Lower lobe of right lung (tissue), 2 donors: ENCODE data around the gene C19orf67. TPM values are rescaled to one million over a fixed set of nuclear protein-coding genes. Genes with fewer than 3 reads are reported as not detected.
A peak's percentile ranks its signal among the peaks of the same experiment; 100 is the strongest.

Experiments used
- ATAC-seq, 2 donors: fragments of 200-7000 bp; cut with Tn5 transposase; one replicate each; pipeline ENCODE4 v1.9.1; 2020 to 2022; ENCODE audit warnings: mild to moderate bottlenecking in 2 of 2, moderate library complexity in 2 of 2
- DNase-seq: peaks from one replicate; pipeline ENCODE4 v3.0.0-alpha.2; 2020
- H3K27ac ChIP-seq: fragments of 200-600 bp; one replicate; pipeline ENCODE4 v1.8.0; 2022
- H3K27me3 ChIP-seq: fragments of 200-600 bp; one replicate; pipeline ENCODE4 v1.8.0; 2022; ENCODE audit warnings: low read depth
- H3K36me3 ChIP-seq: fragments of 200-600 bp; one replicate; pipeline ENCODE4 v1.8.0; 2022; ENCODE audit warnings: mild to moderate bottlenecking
- H3K4me1 ChIP-seq: fragments of 200-600 bp; one replicate; pipeline ENCODE4 v1.8.0; 2022
- H3K4me3 ChIP-seq: fragments of 200-600 bp; one replicate; pipeline ENCODE4 v1.8.0; 2022; ENCODE audit warnings: mild to moderate bottlenecking
- H3K9me3 ChIP-seq: fragments of 200-600 bp; one replicate; pipeline ENCODE4 v1.8.0; 2022
- CTCF ChIP-seq: fragments of 200-600 bp; IDR thresholded peaks from one replicate; pipeline ENCODE4 v1.8.0; 2022; ENCODE audit warnings: antibody characterized with exemption, mild to moderate bottlenecking
- intact Hi-C: fragments of 100-400 bp; cut with DNase I; formaldehyde crosslinking; loops from one replicate; pipeline ENCODE4 v1.11.0; 2022
- total RNA-seq: library from RNA; stranded (reverse); fragmentation: NEBNext Ultra II Directional; extraction: Animal tissue kit (Norgen Biotek cat#: 25700); gene quantifications from one replicate; pipeline ENCODE4 v1.2.1, GENCODE V29; 2021
- donor health status: DM: no; HTN: yes; CAD: no; lungs with severe emphysema.

The C19orf67 gene
- total RNA-seq, 1 donor from 2014 or later, result not detected

DNA sequence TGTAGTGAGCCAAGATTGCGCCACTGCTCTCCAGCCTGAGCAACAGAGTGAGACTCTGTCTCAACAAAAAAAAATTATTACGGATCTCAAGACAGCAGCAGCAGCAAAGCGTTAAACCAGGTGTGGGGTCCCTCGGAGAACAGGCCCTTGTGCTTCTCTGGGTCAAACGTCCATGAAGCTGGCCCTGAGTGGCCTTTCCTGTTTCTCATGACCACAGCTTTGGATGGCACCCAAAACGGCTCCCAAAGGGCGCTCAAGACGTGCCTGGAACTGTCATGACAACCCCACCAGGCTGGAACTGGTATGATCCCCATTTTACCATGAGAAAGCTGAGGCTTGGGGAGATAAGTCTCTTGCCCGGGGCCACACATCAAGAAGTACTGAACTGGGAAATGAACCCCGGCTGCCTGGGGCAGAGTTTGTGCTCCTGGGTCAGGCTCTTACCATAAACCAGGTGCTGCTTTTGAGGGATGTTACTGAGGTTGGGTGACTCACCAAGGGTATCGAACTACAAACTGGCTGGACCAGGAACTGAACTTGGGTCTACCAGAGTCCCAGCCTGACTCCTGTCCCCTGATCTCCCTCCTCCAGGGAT is 16.6 kb upstream of the C19orf67 start:
- intact Hi-C loops, result no loop called here
- no peak for ATAC-seq
- Histone ChIP-seq H3K36me3 (peaks cover 96% of the 10 kb centered on the region), H3K27me3 (no peaks in the 10 kb centered on the region), H3K4me3 (no peak overlapping the region), H3K27ac (no peak overlapping the region), H3K9me3 (no peaks in the 10 kb centered on the region), H3K4me1 (no peaks in the 10 kb centered on the region)
- DNase-seq, result no peak
- TF ChIP-seq CTCF, result no peak

DNA sequence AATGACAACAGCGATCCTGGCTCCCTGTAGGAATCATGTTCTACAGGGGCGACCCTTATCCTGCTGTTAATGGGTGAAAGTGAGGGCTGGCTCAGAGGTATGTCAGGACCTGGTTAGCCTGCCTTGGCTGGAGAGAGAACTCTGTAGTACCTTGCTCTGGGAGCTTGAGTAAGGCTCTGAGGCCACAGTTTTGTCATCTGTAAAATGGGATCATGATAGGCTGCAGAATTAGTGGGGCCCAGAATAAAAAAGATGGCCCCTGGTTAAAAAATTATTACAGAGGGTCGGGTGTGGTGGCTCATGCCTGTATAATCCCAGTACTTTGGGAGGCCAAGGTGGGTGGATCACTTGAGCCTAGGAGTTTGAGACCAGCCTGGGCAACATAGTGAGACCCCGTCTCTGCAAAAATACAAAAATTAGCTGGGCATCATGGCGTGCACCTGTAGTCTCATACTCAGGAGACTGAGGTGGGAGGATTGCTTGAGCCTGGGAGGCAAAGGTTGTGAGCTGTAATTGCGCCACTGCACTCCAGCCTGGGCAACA is 15.5 kb upstream of the C19orf67 start:
- intact Hi-C loops, result no loop called here
- no peak for TF ChIP-seq CTCF
- Histone ChIP-seq H3K4me3 (no peak overlapping the region), H3K9me3 (no peaks in the 10 kb centered on the region), H3K27ac (no peak overlapping the region), H3K4me1 (no peaks in the 10 kb centered on the region), H3K36me3 (peaks cover 95% of the 10 kb centered on the region), H3K27me3 (no peaks in the 10 kb centered on the region)
- no peak for DNase-seq
- ATAC-seq, result no peak

DNA sequence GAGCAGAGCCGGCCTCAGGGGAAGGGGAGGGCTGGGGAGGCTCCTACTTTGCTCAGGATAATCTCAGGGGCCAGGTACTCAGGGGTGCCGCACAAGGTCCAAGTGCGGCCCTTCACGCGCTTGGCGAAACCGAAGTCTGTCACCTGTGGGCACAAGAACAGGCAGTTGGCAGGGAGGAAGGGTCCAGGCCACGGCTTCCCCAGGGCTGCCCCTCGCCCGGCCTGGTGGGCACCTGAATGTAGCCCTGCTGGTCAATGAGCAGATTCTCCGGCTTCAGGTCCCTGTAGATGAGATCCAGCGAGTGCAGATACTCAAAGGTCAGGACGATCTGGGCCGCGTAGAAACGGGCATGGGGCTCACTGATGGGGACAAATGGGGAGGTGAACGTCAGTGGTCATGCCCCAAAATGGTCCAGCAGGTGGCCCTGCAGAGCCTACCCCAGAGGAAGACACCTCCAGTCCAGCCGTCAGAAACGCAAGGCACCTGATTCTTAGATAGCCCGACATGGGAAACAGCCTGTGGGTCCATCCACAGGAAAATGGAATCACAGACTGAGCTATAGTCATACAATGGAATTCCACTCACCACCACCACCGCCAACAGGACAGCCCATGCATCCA is 12.1 kb upstream of the C19orf67 start:
- TF ChIP-seq CTCF, result no peak
- H3K9me3 ChIP-seq, result peaks cover 4% of the 10 kb centered on the region
- intact Hi-C loops, result no loop called here
- H3K4me1 ChIP-seq, result no peaks in the 10 kb centered on the region
- peaks cover 64% of the 10 kb centered on the region for H3K36me3 ChIP-seq
- peak in 1 of 2 donors; percentile 7 for ATAC-seq
- DNase-seq, result no peak
- H3K27me3 ChIP-seq, result no peaks in the 10 kb centered on the region
- no peak overlapping the region for H3K27ac ChIP-seq
- no peak overlapping the region for H3K4me3 ChIP-seq

DNA sequence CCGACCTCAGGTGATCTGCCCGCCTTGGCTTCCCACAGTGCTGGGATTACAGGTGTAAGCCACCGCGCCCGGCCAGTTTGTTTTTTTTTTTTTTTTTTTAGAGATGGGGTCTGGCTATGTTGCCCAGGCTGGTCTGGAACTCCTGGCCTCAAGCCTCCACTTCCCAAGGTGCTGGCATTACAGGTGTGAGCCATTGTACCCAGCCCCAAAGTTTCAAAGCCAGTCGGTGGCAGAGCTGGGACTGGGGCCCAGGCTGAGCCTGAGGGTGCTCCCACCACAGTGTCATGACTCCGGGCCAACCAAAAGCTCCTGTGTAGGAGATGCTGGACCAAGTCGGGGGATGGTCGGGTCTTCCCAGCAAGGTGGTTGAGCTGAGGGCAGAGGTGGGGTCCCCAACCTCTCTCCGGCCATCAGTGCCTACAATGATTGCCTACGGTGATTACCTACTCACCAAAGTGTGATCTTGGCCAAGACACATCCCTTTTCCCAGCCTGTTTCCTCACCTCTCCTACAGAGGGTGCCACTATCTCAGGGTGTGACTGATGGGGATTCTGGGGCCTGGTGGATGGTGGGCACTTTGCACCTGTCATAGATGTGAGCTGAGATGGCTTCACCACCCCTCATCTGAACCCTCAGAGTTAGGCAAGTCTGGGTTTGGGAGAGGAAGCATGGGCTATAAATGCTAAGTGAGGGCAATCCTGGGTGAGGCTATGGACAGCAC is 10.8 kb upstream of the C19orf67 start:
- H3K36me3 ChIP-seq, result peaks cover 52% of the 10 kb centered on the region
- peaks cover 8% of the 10 kb centered on the region for H3K4me1 ChIP-seq
- intact Hi-C loops, result no loop called here
- no peak overlapping the region for H3K4me3 ChIP-seq
- no peak for TF ChIP-seq CTCF
- no peak overlapping the region for H3K27ac ChIP-seq
- ATAC-seq (no peak), DNase-seq (no peak)
- H3K9me3 ChIP-seq, result peaks cover 4% of the 10 kb centered on the region
- no peaks in the 10 kb centered on the region for H3K27me3 ChIP-seq

- Histone ChIP-seq H3K4me1 (peaks cover 9% of the 10 kb centered on the region), H3K27me3 (no peaks in the 10 kb centered on the region), H3K4me3 (no peak overlapping the region), H3K9me3 (peaks cover 4% of the 10 kb centered on the region), H3K36me3 (peaks cover 36% of the 10 kb centered on the region), H3K27ac (no peak overlapping the region)
- no peak for TF ChIP-seq CTCF
- intact Hi-C loops, result no loop called here
- no peak for ATAC-seq
- DNase-seq, result no peak
These were observed 9.3 kb upstream of the C19orf67 start for GRCh38 chr19:14094854-14095253.
